Breast epithelium (tissue), 4 donors: ENCODE results near the gene TYR. TPM values are rescaled to one million over a fixed set of nuclear protein-coding genes. Genes with fewer than 3 reads are reported as not detected.

ENCODE experiments used
- DNase-seq, 2 donors: peaks; one replicate each; pipeline ENCODE4 v3.0.0-alpha.2; 2019; ENCODE audit warnings: low spot score in 2 of 2
- H3K27ac ChIP-seq, 2 donors: fragments of 200-600 bp; sonication (generic) in 1 of 2; one replicate each; pipeline ENCODE4 v1.5.1; 2016 to 2019; ENCODE audit warnings: mild to moderate bottlenecking in 1 of 2
- H3K27me3 ChIP-seq, 2 donors: fragments of 200-600 bp; sonication (generic) in 1 of 2; one replicate each; pipeline versions ENCODE4 v1.5.1 to v1.6.0; 2017 to 2019; ENCODE audit warnings: control low read depth in 1 of 2, mild to moderate bottlenecking in 1 of 2
- H3K36me3 ChIP-seq: fragments of 200-600 bp; one replicate; pipeline ENCODE4 v1.5.1; 2019
- H3K4me1 ChIP-seq, 2 donors: fragments of 200-600 bp; sonication (generic); one replicate each; pipeline ENCODE4 v1.5.1; 2016 to 2019; ENCODE audit warnings: control low read depth in 1 of 2
- H3K4me3 ChIP-seq, 3 donors: fragments of 200-600 bp; sonication (generic); 1 replicate in 2 of 3; 2 replicates in 1 of 3; pipeline ENCODE4 v1.5.1; 2016 to 2019; ENCODE audit warnings: mild to moderate bottlenecking in 3 of 3, moderate library complexity in 2 of 3
- H3K9me3 ChIP-seq, 2 donors: fragments of 200-600 bp; sonication (generic) in 1 of 2; one replicate each; pipeline ENCODE4 v1.5.1; 2016 to 2019; ENCODE audit warnings: control low read depth in 1 of 2
- CTCF ChIP-seq, 3 donors: fragments of 450-650 bp; IDR thresholded peaks; one replicate each; pipeline ENCODE4 v1.5.1; 2016 to 2017; ENCODE audit warnings: antibody characterized with exemption in 3 of 3, mild to moderate bottlenecking in 3 of 3, moderate library complexity in 3 of 3
- POLR2A ChIP-seq: fragments of 450-650 bp; IDR thresholded peaks from one replicate; pipeline ENCODE4 v1.6.1; 2016; ENCODE audit warnings: antibody characterized with exemption, mild to moderate bottlenecking, moderate library complexity
- POLR2AphosphoS5 ChIP-seq, 3 donors: sonication (generic); formaldehyde crosslinking; IDR thresholded peaks; one replicate each; pipeline ENCODE4 v1.6.1; 2017; ENCODE audit warnings: antibody characterized with exemption in 3 of 3
- intact Hi-C: fragments of 100-400 bp; cut with DNase I; formaldehyde crosslinking; loops from one replicate; pipeline ENCODE4 v1.15.1; 2023; ENCODE audit warnings: low total_unique reads
- total RNA-seq, 3 donors: library from RNA; depleted of rRNA; stranded (reverse); fragments of >200 nt; gene quantifications; one replicate each; pipeline ENCODE4 v1.1.0, GENCODE V29; 2016

Gene TYR
- total RNA-seq, 3 donors from 2014 or later: not detected

- TF ChIP-seq CTCF (IDR thresholded peaks at IDR 0.05): no peak
- Histone ChIP-seq H3K4me3 (no peak overlapping the region), H3K27ac (no peak overlapping the region), H3K4me1 (no peaks in the 10 kb centered on the region), H3K36me3 (no peaks in the 10 kb centered on the region), H3K27me3 (no peaks in the 10 kb centered on the region), H3K9me3 (no peaks in the 10 kb centered on the region)
- no peak for DNase-seq
- intact Hi-C loops: no loop called here
Observed at GRCh38 chr11:89168396-89168795, 9.3 kb upstream of the TYR start.

GRCh38 chr11:89175796-89176195 lies 1.9 kb upstream of the TYR start:
- no peak for DNase-seq
- H3K27ac ChIP-seq: no peak overlapping the region
- intact Hi-C loops: no loop called here
- no peaks in the 10 kb centered on the region for H3K36me3 ChIP-seq
- TF ChIP-seq CTCF (IDR thresholded peaks at IDR 0.05): no peak
- H3K4me1 ChIP-seq: no peaks in the 10 kb centered on the region
- no peaks in the 10 kb centered on the region for H3K27me3 ChIP-seq
- H3K9me3 ChIP-seq: no peaks in the 10 kb centered on the region
- H3K4me3 ChIP-seq: no peak overlapping the region

DNA sequence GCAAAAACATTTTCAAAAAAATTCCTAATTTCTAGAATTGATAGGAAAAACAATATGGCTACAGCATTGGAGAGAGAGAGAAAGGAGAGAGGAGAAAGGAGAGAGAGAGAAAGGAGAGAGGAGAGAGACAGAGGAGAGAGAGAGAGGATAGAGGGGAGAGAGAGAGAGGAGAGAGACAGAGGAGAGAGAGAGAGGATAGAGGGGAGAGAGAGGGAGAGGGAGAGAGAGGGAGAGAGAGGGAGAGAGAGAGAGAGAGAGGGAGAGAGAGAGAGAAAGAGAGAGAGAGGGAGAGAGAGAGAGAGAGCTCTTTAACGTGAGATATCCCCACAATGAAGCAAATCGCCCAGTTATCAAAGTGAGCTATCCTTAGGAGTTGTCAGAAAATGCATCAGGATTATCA lies 737 bp upstream of the TYR start:
- intact Hi-C loops: no loop called here
- no peak for DNase-seq
- H3K27me3 ChIP-seq: no peaks in the 10 kb centered on the region
- no peak overlapping the region for H3K4me3 ChIP-seq
- no peaks in the 10 kb centered on the region for H3K9me3 ChIP-seq
- no peak overlapping the region for H3K27ac ChIP-seq
- no peaks in the 10 kb centered on the region for H3K4me1 ChIP-seq
- TF ChIP-seq POLR2A: no peak
- H3K36me3 ChIP-seq: no peaks in the 10 kb centered on the region

GRCh38 chr11:89181111-89181510 lies 3.4 kb downstream of the TYR start:
- DNase-seq: no peak
- intact Hi-C loops: no loop called here
- Histone ChIP-seq H3K9me3 (no peaks in the 10 kb centered on the region), H3K36me3 (no peaks in the 10 kb centered on the region), H3K27me3 (no peaks in the 10 kb centered on the region), H3K4me3 (no peak overlapping the region), H3K27ac (no peak overlapping the region), H3K4me1 (no peaks in the 10 kb centered on the region)
- TF ChIP-seq POLR2AphosphoS5 (IDR thresholded peaks at IDR 0.05) (no peak), CTCF (IDR thresholded peaks at IDR 0.05) (no peak), POLR2A (no peak)

DNA sequence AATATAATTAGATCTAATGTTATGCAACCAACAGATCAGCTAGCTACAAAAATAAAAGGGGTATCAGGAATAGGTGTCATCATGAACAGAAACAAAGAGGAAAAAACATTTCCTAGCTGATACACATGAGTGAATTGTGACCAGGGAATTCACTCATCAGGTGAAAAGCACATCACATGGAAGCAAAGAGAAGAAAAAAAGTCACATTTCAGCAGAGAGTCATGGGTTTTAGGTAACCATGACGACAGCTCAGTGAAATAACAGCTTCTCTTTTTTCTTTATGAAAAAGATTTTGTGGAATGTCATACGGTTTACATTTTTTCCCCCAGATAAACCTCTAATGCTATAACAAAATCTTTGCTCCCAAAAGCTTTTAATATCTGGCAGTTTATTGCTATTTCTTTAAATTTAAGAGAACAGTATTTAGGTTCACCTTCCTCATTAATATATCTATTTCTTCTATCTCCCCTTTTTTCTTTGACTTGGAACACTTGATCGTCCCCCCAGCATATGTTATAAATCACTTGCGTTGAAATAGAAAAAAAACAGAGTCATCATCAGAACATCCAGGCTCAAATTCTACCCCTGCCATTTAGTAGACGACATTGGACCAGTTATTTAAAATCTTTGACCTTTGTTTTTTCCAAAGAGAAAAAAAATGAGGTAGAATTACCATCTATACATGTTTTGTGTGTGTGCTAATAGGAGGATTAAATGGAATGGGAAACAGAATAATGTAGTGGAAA lies 5.3 kb downstream of the TYR start:
- Histone ChIP-seq H3K9me3 (no peaks in the 10 kb centered on the region), H3K27me3 (no peaks in the 10 kb centered on the region), H3K27ac (no peak overlapping the region), H3K36me3 (no peaks in the 10 kb centered on the region), H3K4me3 (no peak overlapping the region), H3K4me1 (no peaks in the 10 kb centered on the region)
- TF ChIP-seq POLR2A (no peak), POLR2AphosphoS5 (IDR thresholded peaks at IDR 0.05) (no peak), CTCF (IDR thresholded peaks at IDR 0.05) (no peak)
- DNase-seq: no peak
- intact Hi-C loops: no loop called here

DNA sequence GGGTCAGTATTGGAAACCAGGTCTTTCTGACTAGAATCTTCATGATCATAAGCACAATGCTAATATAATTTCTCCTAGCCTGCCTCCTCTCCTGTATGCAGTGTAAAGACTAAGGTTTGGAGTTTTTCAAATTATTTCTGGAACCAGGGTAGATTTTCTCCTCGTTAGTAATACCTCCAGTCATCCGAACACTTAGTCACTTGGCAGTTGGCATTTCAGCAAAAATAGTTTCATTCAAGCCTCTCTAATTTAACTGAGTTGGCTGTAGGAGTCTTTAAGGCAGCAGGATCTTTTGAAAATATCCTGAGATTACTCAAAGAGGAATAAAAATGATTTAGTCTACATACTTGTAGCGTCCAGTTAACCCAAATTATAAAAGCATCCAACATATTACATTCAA lies 6.3 kb downstream of the TYR start:
- Histone ChIP-seq H3K36me3 (no peaks in the 10 kb centered on the region), H3K9me3 (no peaks in the 10 kb centered on the region), H3K4me3 (no peak overlapping the region), H3K27me3 (no peaks in the 10 kb centered on the region), H3K4me1 (no peaks in the 10 kb centered on the region), H3K27ac (no peak overlapping the region)
- no peak for DNase-seq
- no peak for TF ChIP-seq POLR2A
- no peak for TF ChIP-seq CTCF (IDR thresholded peaks at IDR 0.05)
- TF ChIP-seq POLR2AphosphoS5 (IDR thresholded peaks at IDR 0.05): no peak
- intact Hi-C loops: no loop called here
